ENCODE measurements around the gene WASHC1.
"Not testable (repeated sequence)": the region's sequence is repeated elsewhere in the genome, so short reads cannot be mapped to it uniquely, and the experiment has no call there.

- not testable (repeated sequence) for TF ChIP-seq CTCF (IDR thresholded peaks at IDR 0.05); EZH2 (IDR thresholded peaks at IDR 0.05; ENCODE audit: borderline replicate concordance, insufficient read depth, low read depth, low read length, poor library complexity, severe bottlenecking)
These were observed 13.9 kb upstream of the WASHC1 start for GRCh38 chr9:43116-43515.

All from B cell (primary cell).